Hypothalamus (tissue), 51 donors: Measurements from ENCODE around the gene CDH2.

ENCODE experiments used
- DNase-seq, 51 donors: peaks; one replicate each; lab custom pipeline; 2025; lab: John Stamatoyannopoulos, UW

The CDH2 gene

DNA sequence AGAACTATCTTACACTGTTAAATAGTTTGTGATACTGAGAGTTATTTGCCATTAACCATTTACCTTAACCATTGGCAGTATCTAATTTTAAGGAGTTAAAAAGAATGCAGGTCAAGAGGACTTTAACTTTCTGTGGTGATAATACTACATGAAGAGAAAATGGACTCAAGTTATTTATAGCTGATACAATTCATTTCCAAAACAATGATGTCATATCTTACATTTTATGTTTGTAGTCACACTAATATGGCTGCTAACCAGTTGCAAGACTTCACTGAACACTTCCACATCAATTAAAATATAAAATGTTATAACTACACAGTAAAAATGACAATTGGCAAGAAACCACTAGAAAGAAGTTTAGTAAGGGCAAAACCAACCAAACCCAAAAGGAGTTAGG, 77.7 kb downstream of the CDH2 start:
- no peak for DNase-seq

- DNase-seq: no peak
These were observed 81.3 kb downstream of the CDH2 start for GRCh38 chr18:28095631-28096030.

GRCh38 chr18:28095041-28095440, 81.9 kb downstream of the CDH2 start:
- DNase-seq: no peak

DNA sequence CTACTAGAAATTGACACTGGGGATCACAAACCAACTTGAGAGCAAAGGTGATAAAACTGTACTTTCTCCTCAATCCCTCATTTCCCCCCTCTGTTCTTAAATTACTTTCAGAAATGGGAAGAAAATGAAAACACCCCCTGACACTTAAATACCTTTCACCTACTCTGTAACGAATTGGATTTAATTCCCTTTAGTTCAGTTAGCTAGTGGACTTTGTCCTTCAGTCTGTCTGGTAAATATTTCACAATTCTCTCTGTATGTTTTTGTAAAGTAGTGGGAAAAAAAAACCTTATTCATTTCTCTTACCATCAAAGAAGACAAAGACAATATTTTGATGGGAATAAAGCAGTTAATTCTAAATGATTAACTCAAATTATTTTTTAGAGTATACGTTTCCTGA, 85.7 kb downstream of the CDH2 start:
- DNase-seq: no peak

DNA sequence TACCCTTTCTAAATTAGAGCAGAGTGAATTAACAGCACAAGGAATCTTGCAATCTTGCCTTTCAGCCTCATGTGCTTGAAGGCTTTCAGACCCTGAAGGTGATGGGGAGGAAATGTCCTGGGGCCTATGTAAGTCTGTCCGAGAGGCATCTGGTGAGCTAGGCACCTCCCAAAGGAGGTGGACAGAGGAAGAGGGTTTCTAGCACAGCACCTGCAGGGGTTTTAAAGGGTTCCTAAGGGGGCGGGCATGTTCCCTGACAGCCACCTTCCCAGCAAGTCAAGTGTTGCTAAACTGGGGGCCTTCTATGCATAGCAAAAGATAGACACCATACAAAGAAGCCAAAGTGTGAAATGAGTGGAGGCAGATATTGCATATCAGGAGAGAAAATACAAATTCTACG, 88.5 kb downstream of the CDH2 start:
- DNase-seq: no peak

GRCh38 chr18:28086670-28087552, 90.0 kb downstream of the CDH2 start:
- DNase-seq: peak in 7 of 51 donors; percentile 7 to 85 (median 25)

DNA sequence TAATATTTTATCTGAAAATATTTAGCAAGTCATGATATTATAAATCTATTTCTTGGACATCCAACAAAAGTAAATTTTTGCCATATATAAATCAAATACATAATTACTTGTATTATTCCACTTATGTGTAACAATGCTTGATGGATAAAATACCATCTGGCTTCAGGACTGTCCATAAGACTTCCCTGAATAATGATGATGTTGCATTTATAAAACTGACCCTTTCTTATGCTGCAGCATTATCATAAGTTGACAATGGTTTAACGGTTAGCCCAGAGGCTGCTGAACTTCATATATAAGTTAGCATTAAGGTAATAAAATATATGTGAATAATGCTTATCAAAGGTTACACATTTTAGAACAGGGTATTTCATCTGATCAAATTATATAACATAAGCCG, 95.4 kb downstream of the CDH2 start:
- DNase-seq: no peak

DNA sequence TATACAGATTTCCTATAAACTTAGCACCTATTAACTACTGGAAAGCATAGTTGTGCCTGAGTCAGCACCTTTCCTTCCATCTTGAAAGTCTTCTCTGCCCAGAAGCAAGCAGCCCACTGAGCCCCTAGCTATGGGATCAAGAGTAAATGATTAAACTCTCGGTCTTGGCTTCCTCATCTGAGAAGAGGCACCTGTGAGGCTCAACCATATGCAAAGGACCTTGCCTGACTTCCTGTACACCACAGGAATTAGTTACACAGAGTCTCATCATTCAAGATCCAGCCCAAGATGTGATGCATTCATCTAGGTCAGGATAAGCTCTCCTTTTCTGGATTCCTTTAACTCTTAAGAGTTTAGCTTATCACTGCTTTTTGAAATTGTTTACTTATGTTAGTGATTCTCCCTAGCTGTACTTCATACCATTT, 96.0 kb downstream of the CDH2 start:
- DNase-seq: no peak

GRCh38 chr18:28079883-28080282, 97.0 kb downstream of the CDH2 start:
- no peak for DNase-seq

DNA sequence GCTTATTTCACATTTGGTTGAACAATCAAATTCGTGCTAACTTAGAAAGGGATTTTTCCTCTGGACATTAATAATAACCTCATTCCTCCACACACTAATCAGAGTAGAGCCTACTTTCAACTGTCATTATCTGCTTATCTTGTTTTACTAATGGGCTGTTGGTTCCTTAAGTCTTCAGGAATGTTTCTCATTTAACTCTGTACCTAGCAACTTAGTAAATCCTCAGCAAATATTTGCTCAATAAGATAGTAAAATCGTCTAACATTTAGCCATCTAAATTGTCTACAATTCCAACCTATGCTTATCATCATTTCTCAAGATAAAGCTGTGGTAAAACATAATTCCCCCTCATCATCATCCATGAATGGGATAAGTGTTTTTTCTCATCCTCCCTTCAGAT, 98.1 kb downstream of the CDH2 start:
- no peak for DNase-seq

GRCh38 chr18:28078298-28078697, 98.6 kb downstream of the CDH2 start:
- no peak for DNase-seq

DNA sequence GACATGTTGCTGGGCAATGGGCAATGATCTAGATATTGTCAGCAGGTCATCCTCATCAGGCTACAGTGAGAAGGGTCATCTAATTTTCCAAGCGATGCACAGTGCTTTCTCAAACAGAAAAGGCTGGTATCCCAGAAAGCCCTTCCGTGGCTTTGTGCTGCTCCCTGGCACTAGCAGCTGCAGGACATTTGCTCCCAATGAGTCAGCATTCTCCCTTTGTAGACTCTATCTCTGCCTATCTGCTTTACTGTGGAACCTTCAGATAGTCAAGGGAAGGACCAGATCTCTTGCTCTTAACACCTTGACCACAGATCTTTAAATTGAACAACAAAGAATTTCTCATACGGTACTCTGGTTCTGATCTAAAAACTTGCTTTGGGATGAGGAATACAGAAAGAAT, 101.4 kb downstream of the CDH2 start:
- peak in 10 of 51 donors; percentile 4 to 38 (median 13) for DNase-seq

DNA sequence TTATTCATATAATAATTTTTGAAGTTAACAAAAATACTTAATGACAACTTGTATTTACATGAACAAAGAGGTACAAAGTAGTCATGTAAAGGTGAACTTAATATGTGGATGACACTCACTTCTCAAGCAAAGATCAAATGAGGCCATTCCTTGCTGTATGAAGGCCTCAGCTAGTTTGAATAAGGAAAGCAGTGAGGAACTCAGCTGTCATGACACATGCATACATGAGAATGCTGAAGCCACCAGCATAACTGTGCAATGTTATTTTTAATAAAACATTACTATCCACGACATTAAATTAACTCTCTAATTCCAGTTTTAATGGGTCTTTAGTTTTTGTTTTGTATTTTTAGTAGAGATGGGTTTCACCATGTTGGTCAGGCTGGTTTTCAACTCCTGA, 102.9 kb downstream of the CDH2 start:
- DNase-seq: no peak

DNA sequence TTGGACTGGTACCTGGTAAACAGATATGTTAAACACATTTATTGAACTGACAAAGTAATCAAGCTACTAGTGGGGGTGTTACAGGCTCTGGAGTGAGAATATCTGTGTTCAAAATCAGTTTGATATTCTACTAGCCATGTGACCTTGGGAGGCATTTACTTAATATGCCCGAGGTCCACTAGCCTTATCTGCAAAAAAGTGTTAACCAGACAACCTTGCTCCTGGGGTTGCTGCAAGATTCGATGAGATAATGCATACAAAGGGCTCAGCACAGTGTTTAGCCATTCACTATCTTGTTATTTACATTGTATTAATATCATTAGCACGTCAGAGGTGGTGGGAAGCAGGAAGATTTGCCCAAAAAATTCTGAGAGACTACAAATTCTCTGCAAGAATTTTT, 103.3 kb downstream of the CDH2 start:
- no peak for DNase-seq

GRCh38 chr18:28071199-28071598, 105.7 kb downstream of the CDH2 start:
- DNase-seq: no peak

GRCh38 chr18:28068207-28068606, 108.7 kb downstream of the CDH2 start:
- DNase-seq: no peak

DNA sequence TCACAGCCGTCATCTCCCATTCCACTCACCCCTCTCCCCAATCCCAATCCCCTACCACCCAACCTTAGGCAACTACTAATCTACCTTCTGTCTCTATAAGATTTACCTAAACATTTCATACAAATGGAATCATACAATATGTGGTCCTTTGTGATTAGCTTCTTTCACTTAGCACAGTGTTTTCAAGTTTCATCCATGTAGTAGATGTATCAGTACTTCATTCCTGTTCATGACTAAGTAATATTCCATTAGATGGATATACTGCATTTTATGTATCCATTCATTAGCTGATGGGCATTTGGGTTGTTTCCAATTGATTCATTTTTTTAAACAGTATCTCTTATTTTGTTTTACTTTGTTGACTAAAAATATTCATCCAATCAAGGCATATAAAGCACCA, 109.6 kb downstream of the CDH2 start:
- no peak for DNase-seq

GRCh38 chr18:28065793-28066186, 111.1 kb downstream of the CDH2 start:
- DNase-seq: no peak

- no peak for DNase-seq
These were observed 111.7 kb downstream of the CDH2 start for GRCh38 chr18:28065031-28065792.

- DNase-seq: no peak
These were observed 113.0 kb downstream of the CDH2 start for GRCh38 chr18:28063926-28064325.

DNA sequence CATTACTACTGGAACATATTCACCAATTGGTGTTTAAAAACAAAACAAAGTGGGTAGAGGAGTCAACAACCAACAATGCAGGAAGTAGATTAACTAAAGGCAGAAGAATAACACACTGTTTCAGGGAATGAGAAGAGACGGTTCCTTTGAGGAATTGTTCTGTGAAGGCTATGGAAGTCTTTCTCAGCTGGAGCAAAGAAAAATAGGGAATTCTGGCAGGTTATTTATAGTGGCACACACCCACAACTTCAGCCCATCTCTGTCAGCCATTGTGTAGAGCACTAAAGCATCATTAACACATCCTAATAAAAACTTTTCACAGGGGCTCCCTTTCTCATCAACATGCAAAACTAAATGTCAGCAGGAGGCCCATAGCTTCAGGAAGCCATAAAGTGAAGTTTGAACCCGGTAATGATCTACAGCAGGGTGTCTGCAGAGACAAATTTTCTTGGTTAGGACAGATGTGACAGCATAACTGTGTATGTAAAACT, 113.6 kb downstream of the CDH2 start:
- no peak for DNase-seq

GRCh38 chr18:28062443-28062842, 114.5 kb downstream of the CDH2 start:
- DNase-seq: no peak
